Ovary (tissue), 3 donors: ENCODE measurements around the gene MRPL4.

Experiments used
- CTCF ChIP-seq, 3 donors: fragments of 450-650 bp in 2 of 3; fragments of 200-600 bp in 1 of 3; IDR thresholded peaks; one replicate each; pipeline versions ENCODE4 v1.5.1 to v1.8.0; 2016 to 2022; ENCODE audit warnings: antibody characterized with exemption in 3 of 3, mild to moderate bottlenecking in 1 of 3
- POLR2A ChIP-seq: fragments of 450-650 bp; IDR thresholded peaks from one replicate; pipeline ENCODE4 v1.6.1; 2017; ENCODE audit warnings: antibody characterized with exemption, mild to moderate bottlenecking, moderate library complexity
- donor health status: DM: no; HTN: no; CAD: no.

DNA sequence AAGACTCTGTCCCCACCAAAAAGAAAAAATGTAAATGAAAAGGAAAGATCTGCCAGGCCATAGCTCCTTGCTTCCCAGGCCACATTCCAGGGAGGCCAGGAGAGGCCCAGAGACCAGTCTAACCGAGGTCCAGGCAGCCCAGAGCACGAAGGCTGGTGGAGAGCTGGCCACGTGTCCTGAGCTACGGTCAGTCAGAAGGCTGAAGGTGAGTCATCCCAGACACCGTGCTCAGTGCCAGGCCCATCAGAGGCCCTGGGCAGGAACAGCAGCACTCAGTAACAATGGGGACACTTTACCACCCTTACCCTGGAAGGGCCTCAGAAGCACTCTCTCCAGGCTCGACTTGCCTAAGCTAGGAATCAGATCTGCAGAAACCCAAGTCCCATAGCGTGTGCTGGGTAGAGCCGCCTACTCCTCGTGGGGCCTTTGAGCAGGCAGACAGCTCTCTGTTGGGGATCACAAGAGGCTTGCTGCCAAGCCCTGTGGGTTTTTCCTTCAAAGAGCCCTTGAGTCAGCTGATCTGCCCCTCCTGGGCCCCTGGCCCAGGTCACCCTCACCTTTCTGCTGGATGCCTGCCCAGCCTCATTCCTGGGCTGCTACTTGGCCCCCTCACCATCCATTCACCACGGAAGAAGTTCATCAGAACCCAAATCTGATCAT lies 45.7 kb upstream of the MRPL4 start:
- no peak for TF ChIP-seq POLR2A
- TF ChIP-seq CTCF (IDR thresholded peaks at IDR 0.05): no peak
